Suppressor macrophage treated with lipopolysaccharide for 4 hours (primary cell): ENCODE results near the gene CFAP100.

Experiments used
- DNase-seq: peaks from one replicate; pipeline ENCODE4 v3.0.0-alpha.2; 2020

Gene CFAP100

GRCh38 chr3:126394179-126394976 lies at the start of gene CFAP100:
TSS of gene CFAP100 (plus strand) at chr3:126394909. CDS start at chr3:126396001, 1,092 bp downstream.
- no peak for DNase-seq

GRCh38 chr3:126345231-126345630 lies 49.5 kb upstream of the CFAP100 start:
- DNase-seq: no peak

- DNase-seq: no peak
These were observed 48.9 kb upstream of the CFAP100 start for GRCh38 chr3:126345641-126346460.

DNA sequence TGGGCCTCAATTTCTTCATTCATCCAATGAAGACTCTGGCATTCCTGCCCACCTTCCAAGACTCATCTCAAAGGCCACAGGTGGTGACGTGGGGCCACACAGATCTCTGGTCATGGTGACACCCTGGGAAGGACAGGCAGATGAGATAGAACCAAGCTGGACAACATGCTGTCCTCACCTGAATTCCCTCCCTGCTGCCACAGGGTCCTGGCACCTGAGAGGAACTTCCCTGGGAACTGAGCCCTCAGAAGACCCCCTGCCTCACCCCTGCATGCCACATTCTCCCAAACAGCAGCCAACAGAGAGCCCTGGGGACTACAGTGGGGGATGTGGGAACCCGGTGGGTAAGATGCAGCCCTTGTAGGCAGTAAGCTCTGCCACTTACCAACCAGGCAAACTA lies 48.2 kb upstream of the CFAP100 start:
- DNase-seq: no peak

GRCh38 chr3:126347543-126348161 lies 47.1 kb upstream of the CFAP100 start:
- DNase-seq: no peak

- DNase-seq: no peak
These were observed 46.3 kb upstream of the CFAP100 start for GRCh38 chr3:126348308-126348920.

DNA sequence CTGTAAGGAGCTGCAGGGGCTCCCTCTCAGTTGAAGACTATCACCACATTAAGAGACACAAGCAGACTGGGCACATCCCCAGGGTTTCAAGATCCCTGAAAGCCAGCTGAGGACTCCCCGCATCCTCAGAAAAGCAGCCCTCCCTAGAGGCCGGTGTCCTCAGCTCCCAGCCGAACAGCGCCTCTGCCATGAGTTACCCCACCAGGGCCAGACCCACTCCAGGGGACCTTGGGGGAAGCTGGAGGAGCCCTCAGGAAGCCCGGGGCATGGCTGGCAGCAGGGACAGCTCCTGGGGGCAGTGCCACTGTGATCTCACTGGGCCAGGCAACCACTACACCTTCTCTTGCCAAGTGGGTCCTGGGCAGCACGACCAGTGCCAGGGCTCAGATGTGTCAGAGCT lies 45.6 kb upstream of the CFAP100 start:
- DNase-seq: no peak

- no peak for DNase-seq
These were observed 44.9 kb upstream of the CFAP100 start for GRCh38 chr3:126349611-126350501.

- DNase-seq: no peak
These were observed 44.1 kb upstream of the CFAP100 start for GRCh38 chr3:126350502-126351085.

DNA sequence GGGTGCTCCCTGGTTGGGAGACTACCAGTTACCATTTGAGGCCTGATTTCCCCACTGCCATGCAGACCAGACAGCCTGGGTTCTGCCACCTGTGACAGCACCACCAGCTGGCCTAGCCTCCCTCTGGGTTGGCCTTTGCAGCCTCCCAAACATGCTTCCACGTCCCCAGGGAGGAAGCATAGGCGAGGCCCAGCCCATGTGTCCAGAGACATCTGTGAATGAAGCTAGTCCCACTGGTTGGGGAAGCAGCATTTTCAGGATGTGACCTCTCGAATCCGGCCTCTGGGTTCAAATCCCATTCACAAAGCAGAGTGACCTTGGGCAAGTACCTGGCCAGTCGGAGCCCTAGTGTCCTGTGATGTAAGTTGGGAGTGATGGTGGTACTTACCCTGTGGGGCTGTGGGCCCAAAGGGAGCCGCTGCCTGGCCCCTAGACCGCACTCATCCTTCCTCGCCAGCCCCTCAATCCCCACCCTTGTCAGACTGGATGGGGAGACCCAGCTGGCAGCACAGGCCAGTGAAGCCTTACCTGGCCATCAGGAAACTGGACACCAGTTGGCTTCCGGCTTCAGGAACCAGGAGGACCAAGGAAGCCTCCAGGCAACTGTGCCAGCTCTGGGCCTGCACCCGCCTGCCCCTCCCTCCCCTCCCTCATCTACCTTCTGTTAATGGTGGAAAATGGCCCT lies 43.5 kb upstream of the CFAP100 start:
- DNase-seq: no peak

GRCh38 chr3:126351771-126352475 lies 42.8 kb upstream of the CFAP100 start:
- no peak for DNase-seq

GRCh38 chr3:126352476-126353454 lies 41.9 kb upstream of the CFAP100 start:
- no peak for DNase-seq

DNA sequence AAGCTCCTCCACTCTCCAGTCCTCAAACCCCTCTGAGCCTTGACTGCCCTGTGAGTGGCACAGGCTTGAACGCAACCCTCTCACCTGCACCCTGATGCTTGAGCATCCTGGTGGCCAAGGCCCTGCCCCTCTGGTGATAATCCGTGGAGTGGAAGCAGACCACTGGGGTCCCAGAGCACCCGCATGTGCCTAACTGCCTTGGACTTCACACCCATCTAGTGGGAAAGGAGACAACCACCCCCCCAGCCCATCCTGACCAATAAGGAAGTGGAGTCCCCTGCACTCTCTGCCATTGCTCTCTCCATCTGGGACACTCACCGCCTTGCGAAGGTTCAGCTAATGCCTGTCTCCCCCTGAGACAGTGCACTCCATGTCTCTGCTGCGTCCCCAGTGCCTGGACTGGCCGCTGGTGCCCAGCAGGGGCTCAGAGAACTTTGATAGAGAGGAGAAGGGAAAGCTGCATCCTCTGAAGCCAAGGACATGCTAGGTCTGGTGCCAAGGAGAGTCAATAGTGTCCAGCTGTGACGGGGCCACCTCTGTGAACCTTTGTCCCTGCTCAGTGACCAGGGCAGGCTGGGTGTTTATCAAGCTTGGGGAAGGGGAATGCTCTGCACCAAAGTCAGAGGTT lies 40.9 kb upstream of the CFAP100 start:
- DNase-seq: no peak

- no peak for DNase-seq
These were observed 39.9 kb upstream of the CFAP100 start for GRCh38 chr3:126354776-126355175.

GRCh38 chr3:126355251-126355650 lies 39.5 kb upstream of the CFAP100 start:
- DNase-seq: no peak

DNA sequence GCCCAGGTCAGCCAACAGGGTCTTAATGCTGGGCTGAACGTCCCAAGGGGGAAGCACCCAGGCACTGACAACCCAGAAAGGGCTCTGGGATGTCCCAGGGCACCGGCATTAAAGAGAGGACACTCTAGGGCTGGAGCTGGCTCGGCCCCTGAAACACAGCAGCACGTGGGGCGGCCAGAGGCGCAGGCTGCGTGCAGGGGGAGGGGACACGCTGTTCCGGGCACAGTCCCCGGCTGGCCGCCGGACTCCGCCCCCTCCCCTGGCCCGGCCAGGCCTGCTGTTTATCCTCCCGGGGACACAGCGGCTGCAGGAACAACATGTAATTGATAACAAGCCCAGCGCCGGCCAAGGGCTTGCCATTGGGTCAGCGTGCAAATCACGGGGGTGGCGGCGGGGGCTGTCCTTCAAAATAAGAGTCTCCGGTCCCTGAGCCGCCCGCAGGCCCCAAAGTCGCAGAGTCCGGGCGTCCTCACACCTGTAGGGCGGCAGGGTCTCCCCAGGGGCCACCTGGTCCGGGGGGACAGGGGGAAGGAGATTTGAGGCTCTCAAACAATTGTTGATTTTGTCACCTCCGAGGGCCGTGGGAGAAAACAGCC lies 38.8 kb upstream of the CFAP100 start:
- no peak for DNase-seq

DNA sequence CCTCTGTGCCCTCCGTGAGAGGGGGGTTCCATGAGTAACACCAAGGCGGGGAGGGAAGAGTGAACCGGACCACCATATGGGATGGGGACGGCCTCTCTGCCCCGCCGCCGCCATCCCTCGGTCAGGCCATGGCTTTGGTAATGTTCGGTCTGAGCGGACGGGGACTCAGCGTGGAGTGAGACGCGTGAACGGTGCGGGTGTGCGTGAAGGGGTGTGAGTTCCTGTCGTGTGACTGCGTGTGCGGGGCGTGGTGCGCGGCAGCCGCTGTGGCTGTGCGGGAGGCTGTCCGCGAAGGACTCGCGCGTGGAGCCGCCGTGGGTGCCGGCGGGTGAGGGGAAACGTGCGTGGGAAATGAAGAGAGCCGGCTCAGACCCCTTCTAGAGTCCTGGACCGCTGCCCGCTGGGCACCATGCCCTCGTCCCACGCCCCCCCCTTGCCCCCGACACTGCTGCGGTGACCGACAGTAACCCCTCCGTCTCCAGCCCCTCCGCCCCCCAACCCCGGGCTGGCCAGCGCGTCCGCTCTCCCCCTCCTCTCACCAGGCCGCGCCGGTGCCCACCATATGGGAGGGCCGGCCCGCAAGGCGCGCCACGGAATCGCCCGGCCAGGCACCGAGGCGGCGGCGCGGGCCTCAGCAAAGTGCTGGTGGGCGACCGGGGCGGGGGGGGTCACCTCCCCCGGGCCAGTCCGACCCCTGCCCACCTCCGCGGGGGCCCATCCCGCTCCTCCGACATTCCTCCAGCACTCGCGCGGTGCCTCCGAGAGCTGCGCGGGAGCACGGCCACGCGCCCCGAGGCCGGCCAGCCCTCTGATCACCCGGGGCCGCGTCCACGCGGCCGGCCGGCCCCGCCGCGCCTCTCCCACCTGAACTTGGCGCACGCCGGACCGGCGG lies 38.1 kb upstream of the CFAP100 start:
- no peak for DNase-seq
